KOPT-K1 (cell line): ENCODE data around the gene POLN.
"Not testable (repeated sequence)": the region's sequence is repeated elsewhere in the genome, so short reads cannot be mapped to it uniquely, and the experiment has no call there.

Experiments
- H3K27ac ChIP-seq: fragments of 200-600 bp; sonication (generic); 2 replicates; pipeline ENCODE4 v1.5.1; 2016; ENCODE audit warnings: antibody characterized with exemption, mild to moderate bottlenecking, low read depth, low read length; ENCODE audit not compliant: poor library complexity, severe bottlenecking
- H3K36me3 ChIP-seq: fragments of 200-600 bp; sonication (generic); 2 replicates; pipeline ENCODE4 v1.5.1; 2017; ENCODE audit warnings: antibody characterized with exemption, mild to moderate bottlenecking, low read length, moderate library complexity; ENCODE audit not compliant: insufficient read depth
- H3K9me3 ChIP-seq: fragments of 200-600 bp; sonication (generic); 2 replicates; pipeline ENCODE4 v1.5.1; 2017; ENCODE audit warnings: antibody characterized with exemption, low read length, mild to moderate bottlenecking; ENCODE audit not compliant: insufficient read depth, poor library complexity, severe bottlenecking

Gene POLN

DNA sequence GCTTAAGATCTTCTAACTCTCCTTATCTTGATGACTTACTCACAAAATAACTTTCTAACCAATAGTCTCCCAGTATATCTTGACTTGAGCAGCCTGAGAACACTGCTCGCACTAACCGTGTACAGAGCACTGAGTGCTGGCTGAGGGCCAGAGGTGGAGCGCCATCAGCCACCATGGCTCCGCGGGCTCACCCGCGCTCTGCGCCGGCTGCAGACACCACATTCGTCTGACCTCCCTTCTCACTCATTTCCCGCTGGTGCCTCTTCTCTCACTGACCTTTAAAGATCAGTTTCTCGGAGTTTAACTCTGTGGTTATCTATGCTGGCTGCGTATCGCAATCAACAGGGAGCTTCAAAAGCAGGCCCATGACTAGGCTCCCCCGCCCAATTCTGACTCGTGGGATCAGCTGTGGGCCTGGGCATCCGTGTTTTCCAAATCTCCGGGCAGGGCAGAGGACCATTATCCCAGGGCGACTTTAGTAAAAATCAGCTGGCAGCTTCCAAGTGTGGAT is 78.6 kb downstream of the POLN start:
- Histone ChIP-seq H3K36me3 (no peaks in the 10 kb centered on the region), H3K9me3 (no peaks in the 10 kb centered on the region), H3K27ac (no peak overlapping the region)

GRCh38 chr4:2161092-2161703 is 80.7 kb downstream of the POLN start:
- not testable (repeated sequence) for H3K36me3 ChIP-seq, H3K27ac ChIP-seq, H3K9me3 ChIP-seq

DNA sequence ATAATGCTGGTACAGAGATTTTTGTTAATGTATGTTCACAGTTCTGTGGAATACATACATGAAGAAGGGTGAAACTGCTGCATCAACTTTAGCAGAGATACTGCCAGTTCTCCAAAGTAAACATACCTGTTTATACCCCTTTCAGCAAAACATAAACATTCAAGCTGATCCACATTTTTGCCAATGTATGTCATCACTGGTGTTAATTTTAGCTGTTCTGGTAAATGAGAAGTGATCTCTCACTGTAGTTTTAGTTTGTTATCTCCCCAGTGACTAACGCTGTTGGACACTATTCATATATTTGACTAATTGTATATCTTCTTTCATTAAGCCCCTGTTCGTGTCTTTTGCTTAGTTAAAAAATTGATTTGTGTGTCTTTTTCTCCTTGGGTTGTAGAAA is 82.0 kb downstream of the POLN start:
- no peak overlapping the region for H3K27ac ChIP-seq
- no peaks in the 10 kb centered on the region for H3K36me3 ChIP-seq
- H3K9me3 ChIP-seq, result no peaks in the 10 kb centered on the region

DNA sequence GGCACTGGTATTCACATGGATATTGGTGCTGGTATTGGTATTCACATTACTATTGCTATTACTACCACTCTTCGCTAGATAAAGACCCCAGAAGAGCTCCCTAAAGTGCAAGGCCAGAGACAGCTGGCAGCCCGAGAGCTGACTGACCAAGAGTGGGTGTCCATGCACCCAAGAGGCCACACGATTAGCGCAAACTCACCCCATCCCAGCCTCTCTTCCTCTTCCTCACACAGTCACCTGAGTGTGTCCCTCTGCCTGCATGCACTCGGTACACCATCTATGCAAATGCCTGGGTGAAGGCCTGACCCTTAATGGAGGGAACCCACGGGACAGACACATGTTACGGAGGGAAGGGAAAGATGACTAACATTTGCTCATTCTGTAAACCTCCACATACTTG is 86.7 kb downstream of the POLN start:
- Histone ChIP-seq H3K36me3 (no peaks in the 10 kb centered on the region), H3K9me3 (peaks cover 9% of the 10 kb centered on the region)

DNA sequence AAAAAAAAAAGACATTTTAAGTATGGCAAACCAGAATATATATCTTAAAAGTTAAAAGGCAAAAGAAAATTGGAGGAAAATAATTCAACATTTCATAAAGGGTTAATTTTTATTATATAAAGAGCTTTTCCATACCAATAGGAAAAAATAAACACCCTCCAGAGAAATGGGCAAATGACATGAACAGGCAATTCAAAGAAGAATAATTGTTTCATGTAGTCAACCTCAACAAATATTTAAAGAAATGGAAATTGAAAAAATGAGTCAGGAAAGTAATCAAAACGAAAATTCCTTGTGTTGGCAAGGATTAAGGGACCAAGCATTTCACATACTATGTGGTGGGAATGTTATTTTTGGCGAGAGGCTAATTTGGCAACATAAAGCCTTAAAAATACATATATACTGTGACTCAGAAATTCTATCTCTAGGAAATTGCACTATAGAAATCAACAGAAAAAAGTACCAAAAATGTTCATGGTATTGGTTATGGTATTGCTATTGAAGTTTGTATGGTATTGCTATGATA is 87.6 kb downstream of the POLN start:
- no peaks in the 10 kb centered on the region for H3K36me3 ChIP-seq
- peaks cover 9% of the 10 kb centered on the region for H3K9me3 ChIP-seq

More for the DNA sequence above, 86.7 kb downstream of the POLN start:
- no peak overlapping the region for H3K27ac ChIP-seq

GRCh38 chr4:2151544-2151943 is 90.4 kb downstream of the POLN start:
- Histone ChIP-seq H3K27ac (no peak overlapping the region), H3K36me3 (no peaks in the 10 kb centered on the region), H3K9me3 (peaks cover 9% of the 10 kb centered on the region)

More for the DNA sequence above, 87.6 kb downstream of the POLN start:
- no peak overlapping the region for H3K27ac ChIP-seq

- Histone ChIP-seq H3K27ac (no peak overlapping the region), H3K9me3 (peaks cover 9% of the 10 kb centered on the region), H3K36me3 (no peaks in the 10 kb centered on the region)
Measured at GRCh38 chr4:2150076-2150475, 91.8 kb downstream of the POLN start.

DNA sequence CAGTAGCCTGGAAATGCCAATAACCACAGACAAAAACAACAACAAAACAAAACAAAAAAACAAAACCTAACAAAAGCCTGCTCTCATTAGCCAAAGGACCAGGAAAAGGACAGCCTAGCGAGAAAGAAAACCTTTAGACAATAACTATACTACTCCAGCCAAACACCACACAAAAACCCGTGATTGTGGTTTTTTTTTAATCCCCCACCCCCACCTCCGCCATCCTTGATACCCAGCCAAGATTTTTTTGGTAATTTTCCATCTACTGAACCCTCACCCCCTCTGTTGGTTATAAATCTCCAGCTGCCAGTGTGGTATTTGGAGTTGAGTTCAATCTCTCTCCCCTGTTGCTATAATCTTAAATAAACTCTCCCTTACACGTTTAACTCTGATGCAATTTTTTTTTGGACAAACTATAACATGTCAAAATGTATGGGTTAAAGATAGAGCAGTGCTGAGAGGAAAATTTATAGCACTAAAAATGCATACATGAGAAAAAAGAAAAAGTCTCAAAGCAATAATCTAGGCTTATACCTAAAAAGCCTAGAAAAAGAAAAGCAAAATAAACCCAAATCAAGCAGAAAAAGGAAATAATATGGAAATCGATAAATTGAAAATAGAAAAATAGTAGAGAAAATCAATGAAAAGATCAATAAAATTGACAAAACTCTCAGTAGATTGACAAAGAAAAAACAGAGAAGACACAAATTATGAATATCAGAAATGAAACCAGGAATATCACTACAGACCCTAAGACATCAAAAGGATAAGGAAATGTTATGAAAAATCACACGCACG is 99.1 kb downstream of the POLN start:
- H3K27ac ChIP-seq, result no peak overlapping the region
- H3K36me3 ChIP-seq, result no peaks in the 10 kb centered on the region
- no peaks in the 10 kb centered on the region for H3K9me3 ChIP-seq

GRCh38 chr4:2141762-2142451 is 100.0 kb downstream of the POLN start:
- Histone ChIP-seq H3K27ac (no peak overlapping the region), H3K36me3 (no peaks in the 10 kb centered on the region), H3K9me3 (no peaks in the 10 kb centered on the region)

- Histone ChIP-seq H3K36me3 (no peaks in the 10 kb centered on the region), H3K9me3 (no peaks in the 10 kb centered on the region), H3K27ac (no peak overlapping the region)
Measured at GRCh38 chr4:2141022-2141761, 100.7 kb downstream of the POLN start.

GRCh38 chr4:2138846-2139500 is 102.9 kb downstream of the POLN start:
- H3K27ac ChIP-seq, result no peak overlapping the region
- no peaks in the 10 kb centered on the region for H3K36me3 ChIP-seq
- no peaks in the 10 kb centered on the region for H3K9me3 ChIP-seq

DNA sequence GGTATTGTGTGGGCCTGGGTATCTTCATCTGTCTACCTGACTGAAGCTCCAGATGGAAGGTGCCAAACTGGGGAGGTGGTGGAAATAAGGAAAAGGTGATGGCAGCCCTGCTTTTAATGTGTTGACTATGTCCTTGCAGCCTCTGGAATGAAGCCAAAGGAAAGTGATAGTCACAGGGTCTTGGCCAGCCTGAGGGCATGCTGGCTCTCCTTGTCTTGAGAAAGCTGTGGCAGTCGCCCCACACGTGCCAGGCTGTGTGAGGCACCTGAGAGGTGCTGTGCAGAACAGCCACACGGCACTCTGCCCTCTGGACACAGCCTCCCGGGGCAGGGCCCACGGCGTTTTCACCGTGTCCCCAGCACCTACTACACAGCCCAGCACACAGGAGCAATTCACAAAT is 105.2 kb downstream of the POLN start:
- H3K36me3 ChIP-seq, result no peaks in the 10 kb centered on the region
- peaks cover 13% of the 10 kb centered on the region for H3K9me3 ChIP-seq
- H3K27ac ChIP-seq, result no peak overlapping the region

GRCh38 chr4:2135083-2135482 is 106.8 kb downstream of the POLN start:
- Histone ChIP-seq H3K36me3 (no peaks in the 10 kb centered on the region), H3K27ac (no peak overlapping the region), H3K9me3 (peaks cover 15% of the 10 kb centered on the region)

DNA sequence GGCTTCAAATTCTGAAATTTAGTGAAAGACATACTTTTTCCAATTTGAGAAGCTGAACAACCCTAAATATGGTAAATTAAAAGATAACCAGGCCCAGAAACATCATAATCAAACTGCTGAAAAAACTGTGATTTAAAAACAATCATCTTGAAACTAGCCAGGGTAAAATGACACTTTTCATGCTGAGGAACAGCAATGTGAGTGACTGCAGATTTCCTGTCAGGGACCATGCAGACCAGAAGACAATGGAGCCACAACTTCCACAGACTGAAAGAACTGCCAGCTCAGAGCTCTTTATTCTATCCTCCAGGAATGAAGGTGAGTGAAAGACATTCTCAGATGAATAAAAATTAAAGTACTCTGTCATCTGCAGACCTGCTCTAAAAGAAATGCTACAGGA is 109.5 kb downstream of the POLN start:
- H3K36me3 ChIP-seq, result no peaks in the 10 kb centered on the region
- H3K27ac ChIP-seq, result no peak overlapping the region
- peaks cover 15% of the 10 kb centered on the region for H3K9me3 ChIP-seq
